ENCODE measurements around the gene CNTNAP5.

Gene CNTNAP5

GRCh38 chr2:124120246-124120645 lies 95.2 kb downstream of the CNTNAP5 start:
- no peak for TF ChIP-seq CTCF (IDR thresholded peaks at IDR 0.05; ENCODE audit: low read depth, low read length)
- no peak overlapping the region for H3K4me3 ChIP-seq (ENCODE audit: low read depth, low read length)

- H3K4me3 ChIP-seq (ENCODE audit: low read depth, low read length) = no peak overlapping the region
- TF ChIP-seq CTCF (IDR thresholded peaks at IDR 0.05; ENCODE audit: low read depth, low read length) = no peak
Measured at GRCh38 chr2:124121106-124121505, 96.0 kb downstream of the CNTNAP5 start.

- H3K4me3 ChIP-seq (ENCODE audit: low read depth, low read length) = no peak overlapping the region
- no peak for TF ChIP-seq CTCF (IDR thresholded peaks at IDR 0.05; ENCODE audit: low read depth, low read length)
Measured at GRCh38 chr2:124121760-124122275, 96.7 kb downstream of the CNTNAP5 start.

- H3K4me3 ChIP-seq (ENCODE audit: low read depth, low read length) = no peak overlapping the region
- TF ChIP-seq CTCF (IDR thresholded peaks at IDR 0.05; ENCODE audit: low read depth, low read length) = no peak
Measured at GRCh38 chr2:124122340-124122739, 97.3 kb downstream of the CNTNAP5 start.

GRCh38 chr2:124131276-124131675 lies 106.2 kb downstream of the CNTNAP5 start:
- no peak for TF ChIP-seq CTCF (IDR thresholded peaks at IDR 0.05; ENCODE audit: low read depth, low read length)
- H3K4me3 ChIP-seq (ENCODE audit: low read depth, low read length) = no peak overlapping the region

GRCh38 chr2:124136110-124136509 lies 111.0 kb downstream of the CNTNAP5 start:
- no peak overlapping the region for H3K4me3 ChIP-seq (ENCODE audit: low read depth, low read length)
- no peak for TF ChIP-seq CTCF (IDR thresholded peaks at IDR 0.05; ENCODE audit: low read depth, low read length)

- TF ChIP-seq CTCF (IDR thresholded peaks at IDR 0.05; ENCODE audit: low read depth, low read length) = no peak
- no peak overlapping the region for H3K4me3 ChIP-seq (ENCODE audit: low read depth, low read length)
Measured at GRCh38 chr2:124138076-124138475, 113.0 kb downstream of the CNTNAP5 start.
